ENCODE results near the gene POGZ.

Gene POGZ

DNA sequence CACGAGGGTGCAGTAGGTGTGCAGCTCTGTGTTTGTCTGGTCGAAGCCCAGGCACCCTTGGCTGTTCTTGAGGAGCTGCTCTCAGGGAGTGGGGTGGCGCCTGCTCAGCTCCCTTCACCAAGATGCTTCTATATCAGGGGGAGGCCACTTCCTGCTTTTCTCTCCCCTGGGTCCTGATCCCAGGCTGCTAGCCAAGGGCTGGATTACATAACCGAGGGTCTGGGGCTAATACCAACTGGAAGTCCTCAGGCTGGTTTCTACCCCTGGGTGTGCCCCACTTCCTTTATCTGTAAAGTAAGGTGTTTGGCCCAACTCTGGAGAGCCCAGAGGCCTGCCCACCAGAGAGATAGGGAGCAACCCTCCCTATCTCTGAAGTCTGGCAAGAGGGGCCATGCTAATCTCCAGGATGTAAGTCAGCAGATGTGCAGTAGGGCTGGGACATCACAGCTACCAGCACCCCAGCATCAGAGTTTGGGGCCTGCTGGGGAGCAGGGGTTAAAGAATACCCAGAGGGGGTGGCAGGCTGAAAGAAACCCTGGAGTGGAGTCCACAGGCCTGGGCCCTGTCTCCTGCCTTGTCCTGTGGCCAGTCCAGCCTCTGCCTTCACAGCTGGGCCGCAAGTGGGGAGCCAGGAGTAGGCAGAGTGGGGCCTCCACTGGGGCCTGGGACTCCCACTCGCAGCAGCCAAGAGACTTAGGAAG, 88.9 kb downstream of the POGZ start:
- DNase-seq, result no peak

DNA sequence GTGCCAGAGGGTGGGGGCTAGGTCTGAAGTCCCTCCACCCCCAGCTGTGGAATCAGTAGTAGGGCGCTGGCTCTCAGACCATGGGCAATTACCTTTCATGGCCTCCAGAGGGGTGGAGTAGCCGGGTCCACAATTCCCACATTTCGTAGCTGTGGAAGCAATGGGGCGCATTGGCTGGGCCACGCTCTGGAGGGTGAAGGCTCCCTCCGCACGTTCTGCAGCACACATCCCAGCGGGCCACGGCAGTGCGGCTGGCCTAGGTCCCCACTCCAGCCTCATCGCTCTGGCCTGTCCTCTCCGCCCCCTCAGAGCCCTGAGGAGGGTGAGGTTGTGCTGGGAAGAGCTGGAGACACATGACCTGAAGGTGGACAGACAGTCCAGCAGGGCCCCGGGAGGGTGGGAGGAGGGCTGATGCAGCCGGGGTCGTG, 89.7 kb downstream of the POGZ start:
- DNase-seq, result no peak

DNA sequence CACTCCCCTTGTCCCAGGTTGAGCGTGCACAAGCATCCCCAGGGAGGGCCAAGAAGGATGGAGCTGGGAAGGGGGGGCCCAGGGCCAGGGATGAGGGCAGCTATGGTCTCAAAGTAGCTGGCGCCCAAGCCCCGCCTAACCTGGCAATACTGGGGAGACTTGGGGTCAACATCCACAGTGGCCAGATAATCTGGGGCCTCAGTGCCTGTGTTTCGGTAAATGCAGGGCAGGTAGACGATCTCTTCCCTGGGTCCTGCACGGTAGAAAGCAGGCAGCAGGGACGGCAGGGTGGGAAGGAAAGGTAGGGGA, 90.0 kb downstream of the POGZ start:
- no peak for DNase-seq

GRCh38 chr1:151368393-151369301, 90.6 kb downstream of the POGZ start:
- no peak for DNase-seq

DNA sequence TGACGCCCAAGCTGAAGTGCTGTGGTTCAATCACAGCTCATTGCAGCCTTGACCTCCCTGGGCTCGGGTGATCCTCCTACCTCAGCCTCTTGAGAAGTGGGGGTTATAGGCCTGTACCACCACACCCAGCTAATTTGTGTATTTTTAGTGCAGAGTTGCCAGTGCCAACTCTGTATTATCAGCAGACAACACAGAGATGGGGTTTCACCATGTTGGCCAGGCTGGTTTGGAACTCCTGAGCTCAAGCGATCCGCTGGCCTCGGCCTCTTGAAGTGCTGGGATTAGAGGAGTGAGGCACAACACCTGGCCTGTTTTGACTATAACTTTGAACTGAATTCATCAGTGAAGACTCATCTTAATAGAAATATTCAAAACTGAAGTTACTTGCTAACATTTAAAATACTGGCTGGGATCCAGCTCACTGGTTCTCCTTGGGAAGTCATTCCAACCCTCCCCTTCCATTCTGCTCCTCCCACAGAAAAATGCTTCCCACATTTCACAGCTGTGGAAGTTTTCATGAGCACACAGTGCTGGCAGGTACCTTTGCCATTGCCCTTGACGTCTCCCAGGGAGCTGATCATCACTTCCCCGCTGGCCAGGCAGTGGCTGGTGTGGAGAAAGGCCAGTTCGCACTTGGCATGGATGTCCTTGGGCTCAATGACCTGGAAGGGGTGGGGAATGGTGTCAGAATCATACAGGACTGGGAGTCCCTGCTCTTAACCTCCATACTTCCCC, 91.5 kb downstream of the POGZ start:
- DNase-seq, result no peak

GRCh38 chr1:151364996-151365395, 94.3 kb downstream of the POGZ start:
- no peak for DNase-seq

DNA sequence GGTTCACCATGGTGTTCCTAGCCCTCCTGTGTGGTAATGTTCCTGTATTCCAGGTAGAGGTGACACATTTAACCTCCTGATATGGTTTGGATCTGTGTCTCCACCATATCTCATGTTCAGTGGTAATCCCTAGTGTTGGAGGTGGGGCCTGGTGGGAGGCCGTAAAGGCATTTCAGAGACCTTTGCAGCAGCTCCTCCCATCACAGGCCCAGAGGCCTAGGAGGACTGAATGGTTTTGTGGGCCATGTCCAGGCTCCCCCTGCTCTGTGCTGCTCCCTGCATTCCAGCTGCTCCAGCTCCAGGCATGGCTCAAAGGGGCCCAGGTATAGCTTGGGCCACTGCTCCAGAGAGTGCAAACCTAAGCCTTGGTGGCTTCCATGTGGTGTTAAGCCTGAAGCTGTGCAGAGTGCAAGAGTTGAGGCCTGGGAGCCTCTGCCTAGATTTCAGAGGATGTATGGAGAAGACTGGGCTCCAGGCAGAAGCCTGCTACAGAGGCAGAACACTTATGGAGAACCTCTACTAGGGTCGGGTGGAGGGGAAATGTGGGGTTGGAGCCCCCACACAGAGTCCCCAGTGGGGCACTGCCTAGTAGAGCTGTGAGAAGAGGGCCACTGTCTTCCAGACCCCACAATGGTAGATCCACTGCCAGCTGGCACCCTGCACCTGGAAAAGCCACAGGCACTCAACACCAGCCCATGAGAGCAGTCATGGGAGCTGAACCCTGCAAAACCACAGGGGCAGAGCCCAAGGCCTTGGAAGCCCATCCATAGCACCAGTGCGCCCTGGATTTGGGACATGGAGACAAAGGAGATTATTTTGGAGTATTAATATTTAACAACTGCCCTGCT, 96.8 kb downstream of the POGZ start:
- no peak for DNase-seq

DNA sequence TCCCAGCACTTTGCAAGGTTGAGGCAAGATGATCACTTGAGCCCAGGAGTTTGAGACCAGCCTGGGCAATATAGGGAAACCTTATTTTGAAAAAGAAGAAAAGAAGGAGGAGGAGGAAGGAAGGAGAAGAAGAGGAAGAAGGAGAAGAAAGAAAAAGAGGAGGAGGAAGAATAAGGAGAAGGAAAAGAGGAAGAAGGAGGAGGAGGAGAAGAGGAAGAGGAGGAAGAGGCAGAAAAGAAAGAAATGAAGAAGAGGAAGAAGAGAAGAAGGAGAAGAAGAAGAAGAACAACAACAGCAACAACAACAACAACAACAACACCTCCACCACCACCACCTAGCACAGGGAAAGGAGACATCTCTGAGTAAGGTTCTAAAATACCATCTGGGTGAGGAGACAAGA, 97.4 kb downstream of the POGZ start:
- DNase-seq, result no peak

- DNase-seq, result no peak
These were observed 102.6 kb downstream of the POGZ start for GRCh38 chr1:151356696-151357095.
